ENCODE results near the gene FHIT. TPM values are rescaled to one million over a fixed set of nuclear protein-coding genes. Genes with fewer than 3 reads are reported as not detected.
A peak's percentile ranks its signal among the peaks of the same experiment; 100 is the strongest.

FHIT gene
- total and polyA plus RNA-seq, 5 experiments from 2014 or later, result 11.7 to 32.3 (median 15.5) TPM

DNA sequence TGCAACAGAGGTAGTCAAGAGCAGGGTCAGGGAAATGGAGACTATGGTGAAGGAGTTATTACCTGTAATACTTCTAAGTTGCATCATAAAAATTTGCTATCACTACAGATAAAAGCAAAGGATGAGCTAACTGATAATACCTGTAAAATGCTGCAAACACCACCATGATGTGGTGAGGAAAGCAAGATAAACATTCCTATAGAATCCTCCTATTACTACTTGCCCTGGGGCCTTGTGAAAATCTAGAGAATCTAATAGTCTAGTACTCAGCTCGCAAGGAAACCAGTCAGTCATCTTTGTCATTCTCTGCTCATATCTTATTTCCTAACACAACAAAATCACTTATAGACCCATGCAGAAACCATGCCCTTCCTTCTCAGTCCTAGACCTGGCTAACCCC, 899.8 kb downstream of the FHIT start:
- Mint-ChIP-seq H3K4me3 (no peak overlapping the region), H3K4me1 (peaks cover 0 to 2% (median 0%) of the 10 kb centered on the region in 4 donors), H3K27me3 (no peaks in the 10 kb centered on the region), H3K9me3 (peaks cover 0 to 5% (median 0%) of the 10 kb centered on the region in 9 donors), H3K36me3 (peaks cover 0 to 7% (median 0%) of the 10 kb centered on the region in 3 donors), H3K27ac (peak overlapping the region in 1 of 10 donors; percentile 12)
- no peak for DNase-seq
- POLR2A ChIA-PET, result no interaction called here
- no peak for ATAC-seq

DNA sequence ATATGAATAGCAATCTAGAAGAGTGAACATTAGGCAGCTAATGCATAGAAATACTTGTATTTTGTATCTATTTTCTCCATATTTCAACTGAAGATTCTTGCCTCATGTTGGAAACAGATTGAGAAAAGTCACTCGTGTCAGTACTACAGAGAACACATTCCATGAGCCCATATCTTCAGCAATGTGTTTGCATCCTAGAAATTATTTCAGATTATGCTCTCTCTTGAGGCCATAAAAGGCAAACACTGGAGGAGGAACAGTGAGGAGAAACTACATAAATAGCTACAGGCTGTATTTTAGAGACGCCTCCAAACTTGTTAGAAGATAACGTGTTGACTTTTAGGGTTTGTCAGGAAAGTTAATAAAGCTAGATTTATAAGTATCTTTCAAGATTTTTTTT, 906.9 kb downstream of the FHIT start:
- Mint-ChIP-seq H3K9me3 (peaks cover 0 to 2% (median 0%) of the 10 kb centered on the region in 9 donors), H3K27me3 (no peaks in the 10 kb centered on the region), H3K4me1 (peaks cover 0 to 2% (median 0%) of the 10 kb centered on the region in 4 donors), H3K36me3 (peaks cover 0 to 4% (median 0%) of the 10 kb centered on the region in 3 donors), H3K4me3 (no peak overlapping the region), H3K27ac (no peak overlapping the region)
- POLR2A ChIA-PET, result no interaction called here
- ATAC-seq (no peak), DNase-seq (no peak)

DNA sequence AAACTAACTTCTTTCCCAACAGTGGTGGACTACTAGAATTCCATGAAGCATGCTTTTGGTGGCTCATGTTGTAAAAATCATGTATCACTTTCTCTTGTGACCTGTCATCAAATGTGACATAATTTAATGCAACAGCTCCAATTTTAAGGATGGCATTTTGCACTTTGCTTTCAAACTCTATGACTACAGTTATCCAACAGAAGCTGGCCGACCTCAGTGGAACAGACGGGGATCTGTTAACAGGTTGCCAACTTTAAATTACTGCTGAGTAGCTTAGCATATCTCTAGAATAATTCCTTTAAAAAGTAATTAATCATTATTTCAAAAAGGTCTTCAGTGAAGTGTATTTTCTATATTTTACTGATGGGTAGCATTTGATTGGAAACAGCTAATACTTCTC, 907.4 kb downstream of the FHIT start:
- Mint-ChIP-seq H3K36me3 (peaks cover 0 to 4% (median 0%) of the 10 kb centered on the region in 3 donors), H3K27ac (no peak overlapping the region), H3K9me3 (peaks cover 0 to 2% (median 0%) of the 10 kb centered on the region in 9 donors), H3K4me3 (no peak overlapping the region), H3K27me3 (no peaks in the 10 kb centered on the region), H3K4me1 (peaks cover 0 to 2% (median 0%) of the 10 kb centered on the region in 4 donors)
- DNase-seq (no peak), ATAC-seq (no peak)
- POLR2A ChIA-PET, result interaction anchor here (1.1 kb wide), 1 partner anchor 15 kb away, joined by 3 read pairs; no protein-coding TSS in a partner anchor

DNA sequence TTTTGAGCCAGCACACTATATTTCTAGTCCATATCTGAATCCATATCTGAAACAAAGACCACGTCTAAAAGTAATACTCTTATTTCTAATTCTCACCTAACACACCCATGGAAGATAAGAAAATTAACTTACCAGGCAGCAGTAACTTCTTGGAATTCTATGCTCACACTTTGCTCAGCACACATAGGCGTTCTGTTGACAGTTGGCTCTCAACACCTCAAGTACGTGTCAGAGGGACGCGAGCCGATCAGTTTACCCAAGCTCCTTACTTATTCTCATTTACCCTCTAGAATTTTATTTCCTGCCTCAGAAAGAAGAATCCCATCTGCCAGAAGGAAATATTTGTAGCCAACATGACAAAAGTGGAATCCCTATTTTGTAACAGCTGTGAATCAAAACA, 911.9 kb downstream of the FHIT start:
- H3K27ac Mint-ChIP-seq, result no peak overlapping the region
- POLR2A ChIA-PET, result no interaction called here
- peaks cover 0 to 2% (median 0%) of the 10 kb centered on the region in 4 donors for H3K4me1 Mint-ChIP-seq
- no peak for ATAC-seq
- no peaks in the 10 kb centered on the region for H3K27me3 Mint-ChIP-seq
- DNase-seq, result no peak
- H3K4me3 Mint-ChIP-seq, result no peak overlapping the region
- H3K9me3 Mint-ChIP-seq, result peaks cover 0 to 2% (median 0%) of the 10 kb centered on the region in 9 donors
- H3K36me3 Mint-ChIP-seq, result no peaks in the 10 kb centered on the region

DNA sequence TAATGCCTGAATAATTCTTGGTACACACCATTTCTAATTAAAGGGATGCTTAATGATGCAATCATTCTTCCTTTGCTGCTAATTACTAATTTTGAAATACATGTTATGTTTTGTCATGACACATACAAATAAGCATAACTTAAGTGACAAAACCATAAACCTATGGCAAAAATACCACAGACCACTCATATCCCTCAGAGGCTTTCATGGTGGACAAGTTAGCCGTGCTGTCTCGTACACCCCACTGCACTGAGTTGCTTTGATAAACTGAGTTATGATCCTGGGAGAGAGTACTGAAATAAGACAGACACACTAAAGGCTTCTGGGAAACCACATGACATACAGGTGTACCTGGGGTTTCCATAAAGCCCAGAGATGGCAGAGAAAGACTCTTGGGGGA, 913.8 kb downstream of the FHIT start:
- no peak overlapping the region for H3K4me3 Mint-ChIP-seq
- peaks cover 4 to 8% (median 7%) of the 10 kb centered on the region in 4 donors for H3K4me1 Mint-ChIP-seq
- no peaks in the 10 kb centered on the region for H3K27me3 Mint-ChIP-seq
- no peaks in the 10 kb centered on the region for H3K9me3 Mint-ChIP-seq
- POLR2A ChIA-PET, result no interaction called here
- no peak for DNase-seq
- no peaks in the 10 kb centered on the region for H3K36me3 Mint-ChIP-seq
- no peak for ATAC-seq
- no peak overlapping the region for H3K27ac Mint-ChIP-seq

DNA sequence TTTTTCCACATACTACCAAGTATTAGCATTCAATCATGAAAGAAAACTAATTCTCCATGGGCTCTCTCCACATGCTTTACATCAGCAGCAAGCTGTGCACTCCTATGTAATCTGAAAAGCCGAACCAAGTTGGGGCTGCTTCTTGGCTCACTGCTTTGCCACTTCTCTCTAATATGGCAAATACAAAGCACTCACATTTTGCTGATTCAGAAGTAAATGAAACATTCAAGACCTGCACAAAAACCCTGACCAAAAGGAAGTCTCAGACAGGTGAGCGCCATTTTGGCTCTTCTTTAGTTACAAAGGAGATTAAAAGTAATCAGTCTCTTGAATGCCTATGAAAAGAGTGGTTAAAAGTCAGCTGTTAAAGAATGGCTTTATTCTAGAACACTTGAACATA, 915.2 kb downstream of the FHIT start:
- POLR2A ChIA-PET, result no interaction called here
- Mint-ChIP-seq H3K27me3 (no peaks in the 10 kb centered on the region), H3K27ac (no peak overlapping the region), H3K9me3 (no peaks in the 10 kb centered on the region), H3K4me3 (no peak overlapping the region), H3K4me1 (peaks cover 4 to 7% (median 6%) of the 10 kb centered on the region in 4 donors), H3K36me3 (no peaks in the 10 kb centered on the region)
- ATAC-seq (no peak), DNase-seq (no peak)

DNA sequence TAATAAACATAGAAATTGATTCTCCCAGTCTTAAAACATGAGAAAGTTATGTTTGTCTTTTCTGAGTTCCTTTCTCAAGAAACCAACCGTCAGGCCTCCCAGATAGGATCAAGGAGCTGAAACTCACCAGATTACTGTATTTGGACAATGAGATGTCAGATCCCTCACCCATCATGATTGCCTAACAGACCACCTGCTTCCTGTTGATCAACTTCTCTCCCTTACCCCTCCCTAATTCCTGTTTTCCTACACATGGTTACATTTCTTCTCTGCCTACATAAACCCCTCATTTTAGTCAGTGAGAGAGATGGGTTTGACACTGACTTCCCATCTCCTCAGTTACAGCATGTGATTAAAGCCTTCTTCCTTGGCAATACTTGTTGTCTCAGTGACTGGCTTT, 917.5 kb downstream of the FHIT start:
- H3K27ac Mint-ChIP-seq, result peak overlapping the region in 3 of 10 donors; percentile 26 to 63 (median 52)

DNA sequence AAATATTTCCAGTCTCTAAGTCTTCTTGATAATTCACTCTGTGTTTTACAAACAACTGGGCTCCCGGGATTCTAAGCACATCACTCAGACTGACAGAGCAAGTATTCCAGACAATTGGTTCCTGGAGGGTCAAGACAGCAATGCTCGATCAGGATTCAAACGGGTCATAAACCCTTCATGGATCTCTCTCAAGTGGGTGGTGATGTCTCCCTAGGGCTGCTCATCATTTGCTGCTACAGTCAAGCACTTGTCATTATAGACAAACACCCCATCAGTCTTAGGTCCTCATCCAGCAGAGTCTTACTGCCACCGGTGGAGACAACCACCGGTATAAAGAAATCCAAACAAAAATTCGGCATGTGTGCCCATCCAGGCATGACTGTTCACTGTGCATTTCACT, 921.1 kb downstream of the FHIT start:
- no peak for ATAC-seq

More for the DNA sequence above, 917.5 kb downstream of the FHIT start:
- Mint-ChIP-seq H3K36me3 (no peaks in the 10 kb centered on the region), H3K4me3 (peak overlapping the region in 4 of 10 donors; percentile 12 to 50 (median 26)), H3K27me3 (no peaks in the 10 kb centered on the region), H3K9me3 (no peaks in the 10 kb centered on the region), H3K4me1 (peaks cover 4 to 7% (median 6%) of the 10 kb centered on the region in 4 donors)
- DNase-seq (no peak), ATAC-seq (no peak)
- POLR2A ChIA-PET, result no interaction called here

DNA sequence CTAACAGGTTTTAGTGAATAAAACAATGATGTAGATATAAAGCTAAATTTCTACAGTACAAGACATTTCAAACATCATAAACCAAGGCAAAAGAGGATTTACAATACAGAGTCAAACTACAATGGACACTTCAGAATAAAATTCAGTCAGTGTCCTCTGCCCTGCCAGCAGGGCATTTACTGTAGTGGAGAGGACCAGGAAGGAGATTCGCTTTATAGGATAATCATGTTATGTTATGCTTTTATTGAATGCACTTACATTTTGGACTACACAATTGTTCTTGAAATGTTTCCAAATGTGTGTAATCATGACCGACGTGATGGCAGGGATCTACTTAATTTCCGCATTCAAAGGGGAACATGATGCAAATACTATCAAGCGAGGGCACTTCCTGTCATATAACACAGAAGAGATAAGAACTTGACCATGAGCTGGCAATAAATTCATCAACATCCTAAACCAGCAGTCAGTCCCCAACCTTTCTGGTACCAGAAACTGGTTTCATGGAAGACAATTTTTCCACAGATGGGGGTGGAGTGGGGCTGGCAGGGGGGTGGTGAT, 925.6 kb downstream of the FHIT start:
- no peak for ATAC-seq
- no peaks in the 10 kb centered on the region for H3K27me3 Mint-ChIP-seq
- no peaks in the 10 kb centered on the region for H3K36me3 Mint-ChIP-seq
- H3K4me3 Mint-ChIP-seq, result no peak overlapping the region
- POLR2A ChIA-PET, result no interaction called here
- no peaks in the 10 kb centered on the region for H3K9me3 Mint-ChIP-seq
- no peak for DNase-seq
- no peaks in the 10 kb centered on the region for H3K4me1 Mint-ChIP-seq
- H3K27ac Mint-ChIP-seq, result no peak overlapping the region

More for the DNA sequence above, 921.1 kb downstream of the FHIT start:
- H3K9me3 Mint-ChIP-seq, result no peaks in the 10 kb centered on the region
- H3K27ac Mint-ChIP-seq, result no peak overlapping the region
- H3K4me3 Mint-ChIP-seq, result no peak overlapping the region
- POLR2A ChIA-PET, result no interaction called here
- H3K4me1 Mint-ChIP-seq, result peaks cover 4 to 7% (median 6%) of the 10 kb centered on the region in 4 donors
- no peaks in the 10 kb centered on the region for H3K36me3 Mint-ChIP-seq
- H3K27me3 Mint-ChIP-seq, result no peaks in the 10 kb centered on the region
- no peak for DNase-seq

DNA sequence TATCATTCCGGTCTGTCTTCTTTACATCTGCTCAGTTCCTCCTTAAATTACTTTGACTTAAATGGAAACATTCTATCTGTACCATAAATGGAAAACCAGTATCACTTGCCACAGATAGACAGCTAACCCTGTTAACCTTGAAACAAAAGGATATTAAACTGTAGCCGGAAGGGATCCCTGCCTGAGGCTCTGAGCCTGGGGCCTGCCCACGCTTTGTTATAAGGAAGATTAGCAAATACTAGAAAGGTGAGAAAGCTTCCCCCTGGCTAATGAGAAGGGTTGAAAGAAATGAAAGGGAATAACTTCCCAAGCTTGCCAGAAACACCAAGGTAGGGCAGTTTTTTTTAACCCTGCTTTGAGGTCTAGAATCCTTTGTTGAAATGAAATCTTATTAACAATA, 927.6 kb downstream of the FHIT start:
- POLR2A ChIA-PET, result no interaction called here
- DNase-seq (no peak), ATAC-seq (no peak)
- H3K9me3 Mint-ChIP-seq, result no peaks in the 10 kb centered on the region
- H3K4me1 Mint-ChIP-seq, result peaks cover 0 to 2% (median 0%) of the 10 kb centered on the region in 4 donors
- no peak overlapping the region for H3K4me3 Mint-ChIP-seq
- H3K36me3 Mint-ChIP-seq, result no peaks in the 10 kb centered on the region
- H3K27ac Mint-ChIP-seq, result peak overlapping the region in 1 of 10 donors; percentile 45
- no peaks in the 10 kb centered on the region for H3K27me3 Mint-ChIP-seq

DNA sequence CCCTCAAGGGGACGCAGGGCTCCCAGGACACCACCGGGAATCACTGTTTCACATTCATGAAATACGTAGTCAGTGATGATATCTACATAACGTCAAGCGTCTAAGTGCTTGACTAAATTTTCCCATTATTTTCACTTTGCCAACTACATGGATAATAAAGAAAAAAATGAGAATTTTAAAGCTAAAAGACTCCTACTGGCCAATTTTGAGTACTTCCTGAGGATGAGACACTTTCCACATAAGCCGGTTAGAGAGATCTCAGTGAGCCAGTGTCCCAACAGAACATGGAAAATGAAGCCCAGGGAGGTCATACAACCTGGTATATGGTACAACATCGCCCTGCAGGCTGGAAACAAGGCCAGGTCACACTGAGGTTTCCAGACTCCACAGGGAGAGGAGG, 928.1 kb downstream of the FHIT start:
- no peaks in the 10 kb centered on the region for H3K9me3 Mint-ChIP-seq
- no peaks in the 10 kb centered on the region for H3K27me3 Mint-ChIP-seq
- peaks cover 0 to 2% (median 0%) of the 10 kb centered on the region in 4 donors for H3K4me1 Mint-ChIP-seq
- POLR2A ChIA-PET, result no interaction called here
- no peaks in the 10 kb centered on the region for H3K36me3 Mint-ChIP-seq
- DNase-seq, result no peak
- no peak for ATAC-seq
- H3K27ac Mint-ChIP-seq, result no peak overlapping the region
- no peak overlapping the region for H3K4me3 Mint-ChIP-seq

DNA sequence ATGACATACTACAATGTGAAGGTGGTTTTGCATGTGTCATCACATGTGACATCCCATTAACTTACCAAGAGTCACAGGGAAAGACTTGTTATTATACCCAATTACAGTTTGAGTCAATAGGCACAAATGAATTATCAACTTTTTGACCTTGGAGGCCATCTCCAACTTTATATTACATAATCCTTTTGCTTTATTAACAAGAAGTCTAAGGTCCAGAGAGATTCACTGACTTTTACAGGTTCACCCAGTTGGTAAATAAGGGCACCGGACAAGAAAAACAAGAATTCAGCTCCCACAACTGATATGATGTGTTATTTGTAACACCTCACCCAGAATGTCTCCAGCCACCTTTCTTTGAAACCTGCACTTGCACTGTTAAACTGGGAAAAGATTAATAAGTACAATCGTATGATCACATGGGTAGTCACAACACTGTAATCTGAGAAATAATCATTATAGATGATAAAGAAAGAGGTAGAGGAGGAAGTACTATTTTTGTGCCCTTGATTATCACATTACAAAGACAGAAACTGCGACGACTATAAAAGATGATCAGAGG, 928.9 kb downstream of the FHIT start:
- DNase-seq (no peak), ATAC-seq (no peak)
- no peaks in the 10 kb centered on the region for H3K36me3 Mint-ChIP-seq
- H3K27me3 Mint-ChIP-seq, result no peaks in the 10 kb centered on the region
- no peak overlapping the region for H3K27ac Mint-ChIP-seq
- peaks cover 0 to 2% (median 0%) of the 10 kb centered on the region in 4 donors for H3K4me1 Mint-ChIP-seq
- H3K4me3 Mint-ChIP-seq, result no peak overlapping the region
- POLR2A ChIA-PET, result no interaction called here
- H3K9me3 Mint-ChIP-seq, result no peaks in the 10 kb centered on the region

DNA sequence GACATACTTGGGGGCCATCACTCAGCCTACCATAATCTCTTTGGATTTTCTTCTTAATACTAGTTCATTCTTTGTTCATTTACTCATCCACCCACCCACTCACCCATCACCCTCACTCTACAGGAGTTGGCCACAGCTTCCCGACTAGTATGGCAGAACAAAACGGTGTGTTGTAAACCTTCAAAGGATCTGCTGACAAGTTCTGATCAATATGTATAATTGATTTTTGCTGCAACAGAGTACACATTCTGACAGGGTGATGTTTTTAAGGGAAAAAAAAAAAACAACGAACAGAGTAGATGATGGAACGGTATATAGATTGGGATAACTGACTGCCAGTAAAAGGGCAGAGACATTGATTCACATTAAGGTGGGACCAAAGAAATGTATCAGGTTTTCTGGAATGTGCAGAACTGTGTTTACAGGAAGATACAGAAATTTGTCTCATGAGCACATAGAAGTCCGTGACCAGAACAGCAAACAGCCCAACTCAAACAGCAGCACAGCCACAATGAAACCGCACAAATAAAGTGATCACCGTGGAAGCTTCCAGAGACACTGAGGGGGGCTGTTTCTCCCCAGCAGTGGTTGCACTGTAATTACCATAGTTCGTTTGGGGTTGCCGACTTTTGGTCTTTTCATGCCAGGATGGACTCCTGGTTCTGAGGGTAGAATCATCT, 931.9 kb downstream of the FHIT start:
- DNase-seq, result no peak
- ATAC-seq, result no peak
- Mint-ChIP-seq H3K36me3 (peaks cover 0 to 9% (median 8%) of the 10 kb centered on the region in 3 donors), H3K9me3 (peaks cover 0 to 2% (median 0%) of the 10 kb centered on the region in 9 donors), H3K4me1 (peaks cover 0 to 2% (median 1%) of the 10 kb centered on the region in 4 donors), H3K27ac (no peak overlapping the region), H3K27me3 (no peaks in the 10 kb centered on the region), H3K4me3 (no peak overlapping the region)
- POLR2A ChIA-PET, result no interaction called here

Measured in naive thymus-derived CD8-positive, alpha-beta T cell (primary cell).